Subcutaneous adipose tissue (tissue), 4 donors: ENCODE measurements around the gene RPP40. TPM values are rescaled to one million over a fixed set of nuclear protein-coding genes. Genes with fewer than 3 reads are reported as not detected.

Source experiments
- CTCF ChIP-seq: fragments of 450-650 bp; IDR thresholded peaks from one replicate; pipeline ENCODE4 v1.5.1; 2016; ENCODE audit warnings: low read depth, mild to moderate bottlenecking, control low read depth, antibody characterized with exemption, moderate library complexity
- total RNA-seq, 4 donors: library from RNA; depleted of rRNA; stranded (reverse); fragments of >200 nt; gene quantifications; one replicate each; pipeline ENCODE4 v1.1.0, GENCODE V29; 2016

RPP40 gene
- total RNA-seq, 4 donors from 2014 or later = 3.0 to 12.4 (median 6.4) TPM

- TF ChIP-seq CTCF = no peak
Measured at GRCh38 chr6:4958624-4959023, 45.2 kb downstream of the RPP40 start.

DNA sequence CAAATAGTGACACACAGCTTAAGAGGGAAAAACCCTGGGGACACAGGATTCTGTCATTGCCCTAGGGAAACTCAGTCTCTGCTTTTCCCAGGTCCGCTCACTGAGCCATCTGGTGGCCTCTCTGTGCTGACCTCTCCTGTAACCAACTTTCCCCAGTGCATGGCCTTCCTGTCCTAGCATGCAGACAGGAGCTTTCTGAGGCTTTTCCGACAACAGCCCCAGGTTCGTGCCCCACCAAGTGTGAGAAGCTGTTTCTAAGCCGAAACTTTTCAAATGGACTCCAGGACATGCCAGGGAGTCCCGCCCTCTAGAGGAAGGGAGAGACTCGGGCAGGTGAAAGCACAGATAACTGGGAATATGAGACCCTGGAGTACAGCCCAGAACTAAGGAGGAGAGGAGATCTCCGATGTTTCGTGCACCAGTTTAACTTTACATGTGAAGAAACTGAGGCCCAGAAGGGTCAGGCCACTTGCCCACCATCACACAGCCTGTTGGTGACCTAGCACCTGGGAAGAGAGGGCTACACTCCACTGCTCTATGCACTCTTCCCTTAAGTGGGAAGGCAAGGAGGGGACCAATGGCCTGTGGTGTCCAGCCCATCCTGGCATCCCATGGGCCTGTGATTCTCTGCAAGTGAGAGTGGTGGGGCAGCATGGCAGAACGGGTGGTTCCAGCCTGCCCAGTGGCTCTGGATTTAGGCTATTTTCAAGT lies 46.2 kb downstream of the RPP40 start:
- TF ChIP-seq CTCF = no peak

DNA sequence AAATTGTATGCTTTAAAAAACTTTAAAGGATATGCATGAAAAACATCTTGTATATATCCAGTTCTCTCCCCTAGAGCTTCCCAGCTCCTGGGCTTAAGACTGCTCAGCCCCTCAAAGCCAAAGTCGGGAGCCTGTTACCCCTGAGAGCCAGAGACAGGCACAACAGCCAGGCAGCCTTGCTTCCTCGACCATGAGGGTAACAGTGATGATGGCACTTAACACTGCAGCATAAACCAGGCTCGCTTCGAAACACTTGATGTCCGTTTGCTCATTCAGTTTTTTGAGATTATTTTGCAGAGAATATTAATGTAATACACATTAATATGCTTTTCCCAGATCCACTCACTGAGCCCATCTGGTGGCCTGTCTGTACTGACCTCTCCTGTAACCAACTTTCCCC lies 47.2 kb downstream of the RPP40 start:
- TF ChIP-seq CTCF = no peak

GRCh38 chr6:4953440-4953839 lies 50.4 kb downstream of the RPP40 start:
- no peak for TF ChIP-seq CTCF

GRCh38 chr6:4950836-4951533 lies 52.9 kb downstream of the RPP40 start:
- no peak for TF ChIP-seq CTCF

- no peak for TF ChIP-seq CTCF
Measured at GRCh38 chr6:4950076-4950475, 53.8 kb downstream of the RPP40 start.

DNA sequence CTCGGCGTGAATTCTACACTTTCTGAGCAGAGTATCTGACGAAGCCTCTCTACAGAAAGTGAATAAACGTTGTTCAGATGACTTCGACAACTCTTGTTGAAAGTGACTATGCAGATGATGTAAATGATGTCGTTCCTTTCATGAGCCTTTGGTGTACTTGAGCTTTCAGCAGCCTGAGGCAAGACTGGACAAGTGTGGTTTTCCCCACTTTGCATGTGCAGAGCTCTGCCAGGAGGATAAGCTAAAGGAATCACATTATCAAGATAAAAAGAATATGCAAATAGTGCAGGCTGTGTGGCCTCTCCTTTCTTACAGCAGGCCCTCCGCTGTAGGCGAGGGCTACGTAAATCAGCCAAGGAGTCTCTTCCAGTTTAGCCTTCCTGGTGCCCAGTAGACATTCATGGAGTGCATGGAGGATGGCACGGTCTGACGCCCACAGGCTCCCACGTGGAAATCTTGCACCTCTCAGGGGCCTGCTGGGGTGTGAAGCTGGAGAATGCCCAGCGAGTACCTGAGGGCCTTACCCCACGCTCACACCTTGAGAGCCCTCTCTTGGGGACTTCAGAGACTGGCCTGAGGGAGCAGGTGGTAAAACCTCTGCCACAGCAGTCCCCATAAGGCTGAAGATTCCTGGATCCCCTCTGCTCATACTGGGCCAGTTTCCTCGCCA lies 54.9 kb downstream of the RPP40 start:
- TF ChIP-seq CTCF = no peak
